Frontal cortex (tissue), 4 donors: ENCODE measurements around the gene EXOC5. TPM values are rescaled to one million over a fixed set of nuclear protein-coding genes. Genes with fewer than 3 reads are reported as not detected.

Experiments used
- DNase-seq, 2 donors: peaks; one replicate each; pipeline ENCODE4 v3.0.0; 2012; ENCODE audit warnings: low spot score in 2 of 2
- FAIRE-seq: peaks from 2 replicates; lab custom pipeline; 2012; peaks lifted over from hg19 to GRCh38; lab: Jason Lieb, UNC
- total RNA-seq: library from RNA; depleted of rRNA; stranded (reverse); fragments of >200 nt; gene quantifications from one replicate; pipeline ENCODE4 v1.2.3, GENCODE V29; 2014
- donor health status: control.
- donor health status: control.
- donor health status: control.

EXOC5 gene
- total RNA-seq, 1 donor from 2014 or later = 86.4 TPM

- FAIRE-seq (no peak), DNase-seq (no peak)
Observed at GRCh38 chr14:57174466-57174865, 94.2 kb downstream of the EXOC5 start.

- FAIRE-seq (no peak), DNase-seq (no peak)
Observed at GRCh38 chr14:57171903-57172302, 96.8 kb downstream of the EXOC5 start.

- no peak for FAIRE-seq
Observed at GRCh38 chr14:57171363-57171762, 97.3 kb downstream of the EXOC5 start.

GRCh38 chr14:57169901-57170300 is 98.8 kb downstream of the EXOC5 start:
- DNase-seq (no peak), FAIRE-seq (no peak)

More at GRCh38 chr14:57171363-57171762, 97.3 kb downstream of the EXOC5 start:
- DNase-seq = no peak

- DNase-seq = no peak
- no peak for FAIRE-seq
Observed at GRCh38 chr14:57168138-57168679, 100.5 kb downstream of the EXOC5 start.

- DNase-seq (no peak), FAIRE-seq (no peak)
Observed at GRCh38 chr14:57161583-57162234, 107.0 kb downstream of the EXOC5 start.

- DNase-seq = no peak
- FAIRE-seq = no peak
Observed at GRCh38 chr14:57160333-57160732, 108.4 kb downstream of the EXOC5 start.

GRCh38 chr14:57153286-57153685 is 115.4 kb downstream of the EXOC5 start:
- no peak for FAIRE-seq

More at GRCh38 chr14:57153286-57153685, 115.4 kb downstream of the EXOC5 start:
- no peak for DNase-seq

Other genes with a start within 250 kb of the EXOC5 start
- 26.1 TPM for gene AP5M1, start 66 bp upstream of the EXOC5 start, total RNA-seq
- 82.7 TPM for gene NAA30, start 121.7 kb upstream of the EXOC5 start, total RNA-seq
- not detected for gene CCDC198, start 225.0 kb upstream of the EXOC5 start, total RNA-seq